ENCODE results near the gene KRT82. TPM values are rescaled to one million over a fixed set of nuclear protein-coding genes. Genes with fewer than 3 reads are reported as not detected.

KRT82 gene
- total and polyA plus RNA-seq, 2 of the 8 experiments (the other 6 are each of a cell fraction or from before 2014, with no cell fraction given): not detected

DNA sequence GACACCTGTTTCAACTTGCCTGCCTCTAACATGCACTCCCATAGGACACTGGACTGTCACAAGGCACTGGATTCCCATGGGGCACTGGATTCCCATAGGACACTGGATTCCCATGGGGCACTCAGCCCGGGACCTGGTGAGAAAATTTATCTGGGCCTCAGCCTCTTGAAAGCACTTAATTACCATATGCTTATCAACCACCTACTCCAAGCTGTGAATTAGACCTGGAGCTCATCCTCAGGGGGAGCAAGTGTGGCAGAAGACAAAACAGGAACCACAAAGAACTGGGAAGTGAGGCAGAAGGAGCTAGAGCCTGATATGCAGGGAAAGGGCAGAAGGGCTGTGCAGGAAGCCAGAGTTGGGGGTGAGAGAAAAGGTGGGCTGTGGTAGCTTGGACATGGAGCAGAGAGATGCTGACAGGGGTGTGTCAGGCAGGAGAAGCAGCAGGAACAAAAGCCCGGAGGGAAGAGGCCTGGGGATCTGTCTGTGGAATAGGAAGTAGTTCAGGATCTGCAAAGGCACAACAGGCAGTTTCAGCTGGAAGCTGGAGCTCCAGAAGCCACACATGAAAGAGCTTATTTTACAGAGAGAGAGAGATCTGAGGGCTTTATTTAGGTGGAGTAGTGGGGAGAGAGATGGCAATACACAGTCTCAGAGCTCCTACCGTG, 3.1 kb downstream of the KRT82 start:
- no peak for DNase-seq (ENCODE audit: low read depth in 1 of 2, low spot score in 2 of 2)
- WGBS, 2 experiments (ENCODE audit: extremely low coverage in 1 of 2, insufficient coverage in 1 of 2, insufficient read length in 1 of 2, insufficient replicate concordance in 2 of 2, low coverage in 1 of 2, low lambda C conversion rate in 2 of 2, missing lambda C conversion rate in 1 of 2): 78% methylated on average over 3 of the region's 3 CpGs; no CpG with 5 or more reads in 1 of the 2 experiments

More for the DNA sequence above, 3.1 kb downstream of the KRT82 start:
- H4K20me1 ChIP-seq (replicated peaks in 1 of 2; ENCODE audit: control insufficient read depth in 1 of 2, insufficient read depth in 2 of 2, low read length in 2 of 2): no peaks in the 10 kb centered on the region
- H2BK15ac ChIP-seq (ENCODE audit: low read length): no peak overlapping the region
- H2AFZ ChIP-seq (ENCODE audit: low read length): no peak overlapping the region
- no peak overlapping the region for H3K18ac ChIP-seq (ENCODE audit: extremely low read depth, low read length)
- H4K8ac ChIP-seq (ENCODE audit: extremely low read depth, insufficient read depth, low read length): no peak overlapping the region; the same call in 1 of the 2 replicates
- ChIA-PET POLR2A (ENCODE audit: partially characterized antibody) (no interaction called here), CTCF (ENCODE audit: partially characterized antibody) (interaction anchor here (0.6 to 5.6 kb wide), 14 partner anchors 8 to 475 kb away, joined by 3 to 36 read pairs (median 4); partner anchors contain the start of gene KRT5)
- no peaks in the 10 kb centered on the region for H3K79me2 ChIP-seq (ENCODE audit: control insufficient read depth in 1 of 2, insufficient read depth in 2 of 2, low read length in 2 of 2)
- H2AK5ac ChIP-seq (ENCODE audit: low read depth, low read length): no peak overlapping the region
- H3K27ac ChIP-seq (ENCODE audit: low read depth, low read length): no peak overlapping the region
- peaks cover 3% of the 10 kb centered on the region; the same call in 1 of the 2 replicates for H3K23me2 ChIP-seq (ENCODE audit: low read depth, low read length)
- H3K56ac ChIP-seq (replicated peaks; ENCODE audit: insufficient read length, low read depth, low read length): no peak overlapping the region
- no peaks in the 10 kb centered on the region for H3K36me3 ChIP-seq (ENCODE audit: control insufficient read depth in 2 of 4, insufficient read depth in 4 of 4, low read length in 3 of 4)
- no peak overlapping the region for H4K91ac ChIP-seq (replicated peaks; ENCODE audit: insufficient read length, low read length)
- no peak for FAIRE-seq
- H3K27me3 ChIP-seq (replicated peaks in 1 of 4; ENCODE audit: control insufficient read depth in 3 of 4, extremely low read depth in 1 of 4, insufficient read depth in 3 of 4, low read length in 3 of 4): no peaks in the 10 kb centered on the region; a peak in 1 of 7 replicates
- no peak overlapping the region for H3K4me3 ChIP-seq (ENCODE audit: extremely low read depth in 1 of 4, insufficient read depth in 2 of 4, low read depth in 3 of 4, low read length in 4 of 4)
- H3K4ac ChIP-seq (replicated peaks; ENCODE audit: insufficient read length, low read depth, low read length): no peak overlapping the region
- H3K79me1 ChIP-seq (ENCODE audit: low read depth, low read length): no peaks in the 10 kb centered on the region
- H3K4me2 ChIP-seq (ENCODE audit: insufficient read depth in 1 of 2, low read depth in 2 of 2, low read length in 2 of 2): peak overlapping the region in 1 of 2 experiments; percentile 47; a peak in 1 of 4 replicates
- no peak overlapping the region for H2BK5ac ChIP-seq (ENCODE audit: low read depth, low read length)
- no peak overlapping the region for H3K23ac ChIP-seq (ENCODE audit: insufficient read length)
- no peak for TF ChIP-seq NRF1 (IDR thresholded peaks at IDR 0.05; ENCODE audit: low read depth, low read length)
- peak; percentile 69; the same call in 1 of the 2 replicates for TF ChIP-seq SP1 (IDR thresholded peaks at IDR 0.05; ENCODE audit: low read depth, low read length)
- H3K9ac ChIP-seq (replicated peaks in 1 of 4; ENCODE audit: extremely low read depth in 1 of 4, low read depth in 3 of 4, low read length in 3 of 4): no peak overlapping the region
- H3K9me3 ChIP-seq (ENCODE audit: insufficient read depth in 2 of 2, low read depth in 1 of 2, low read length in 1 of 2): peaks cover 2 to 3% of the 10 kb centered on the region in 2 experiments; a peak in 1 of 4 replicates
- H2BK20ac ChIP-seq (ENCODE audit: low read length): no peak overlapping the region
- peaks cover 0 to 5% (median under 1%) of the 10 kb centered on the region in 4 experiments; a peak in 1 of 7 replicates for H3K4me1 ChIP-seq (replicated peaks in 1 of 4; ENCODE audit: control insufficient read depth in 3 of 4, insufficient read depth in 4 of 4, low read length in 3 of 4)
- no peak overlapping the region for H3K14ac ChIP-seq (ENCODE audit: insufficient read length)
- no peak overlapping the region for H4K5ac ChIP-seq (ENCODE audit: insufficient read length, low read depth, low read length)
- no peak overlapping the region for H2BK120ac ChIP-seq (replicated peaks; ENCODE audit: low read depth, low read length)
- no peak overlapping the region for H2BK12ac ChIP-seq (ENCODE audit: low read depth, low read length)
